AG04449 (cell line): ENCODE measurements around the gene ST6GALNAC6.

Experiments
- CTCF ChIA-PET: fragments of 350-600 bp; formaldehyde crosslinking; extraction: SDS; loops from one replicate; lab custom pipeline; 2021; ENCODE audit warnings: antibody characterized with exemption; lab: Yijun Ruan, JAX
- POLR2A ChIA-PET: fragments of 400-600, 350-600 bp; formaldehyde crosslinking; extraction: SDS; loops from one replicate; lab custom pipeline; 2020; ENCODE audit warnings: antibody characterized with exemption, inconsistent platforms; lab: Yijun Ruan, JAX
- DNase-seq: peaks from one replicate; pipeline ENCODE4 v3.0.0-alpha.2; 2010; ENCODE audit warnings: low read depth, low spot score
- H3K4me3 ChIP-seq: 2 replicates; pipeline ENCODE4 v1.5.1; 2011; ENCODE audit warnings: low read depth, mild to moderate bottlenecking, control low read depth, low read length
- CTCF ChIP-seq: IDR thresholded peaks from one replicate; pipeline ENCODE4 v1.5.1; 2011; ENCODE audit warnings: mild to moderate bottlenecking, moderate library complexity, low read length, control low read depth, inconsistent platforms; ENCODE audit not compliant: insufficient read depth; ENCODE audit errors: missing control alignments

ST6GALNAC6 gene

GRCh38 chr9:127867356-127868277 lies 31.8 kb downstream of the ST6GALNAC6 start:
- ChIA-PET CTCF (interaction anchor here (6.1 to 8.4 kb wide), 3 partner anchors 11 to 129 kb away, joined by 65 to 128 read pairs (median 115); partner anchors contain the start of genes ENG and TOR2A), POLR2A (no interaction called here)
- no peak for DNase-seq
- TF ChIP-seq CTCF: no peak
- no peak overlapping the region for H3K4me3 ChIP-seq

GRCh38 chr9:127866535-127866934 lies 32.9 kb downstream of the ST6GALNAC6 start:
- no peak for DNase-seq
- TF ChIP-seq CTCF: no peak
- ChIA-PET CTCF (interaction anchor here (6.1 to 8.4 kb wide), 2 partner anchors 10 to 128 kb away, joined by 115 to 128 read pairs; partner anchors contain the start of genes ENG and TOR2A), POLR2A (no interaction called here)
- no peak overlapping the region for H3K4me3 ChIP-seq

GRCh38 chr9:127865645-127866464 lies 33.5 kb downstream of the ST6GALNAC6 start:
- no peak for DNase-seq
- no peak for TF ChIP-seq CTCF
- POLR2A ChIA-PET: no interaction called here
- CTCF ChIA-PET: interaction anchor here (1.1 kb wide), 1 partner anchor 8 kb away, joined by 3 read pairs; no protein-coding TSS in a partner anchor
- no peak overlapping the region for H3K4me3 ChIP-seq

GRCh38 chr9:127863191-127863621 lies 36.2 kb downstream of the ST6GALNAC6 start:
- no peak for TF ChIP-seq CTCF
- ChIA-PET POLR2A (interaction anchor here (1.1 kb wide), 1 partner anchor 25 kb away, joined by 4 read pairs; no protein-coding TSS in a partner anchor), CTCF (interaction anchor here (0.7 to 1.4 kb wide), 6 partner anchors 9 to 128 kb away, joined by 3 to 7 read pairs (median 4); partner anchors contain the start of genes ENG and TOR2A)
- DNase-seq: no peak
- no peak overlapping the region for H3K4me3 ChIP-seq

- no peak overlapping the region for H3K4me3 ChIP-seq
- DNase-seq: no peak
- ChIA-PET POLR2A (interaction anchor here (0.7 to 1.1 kb wide), 2 partner anchors 24 to 77 kb away, joined by 3 to 4 read pairs; partner anchors contain the start of gene CDK9), CTCF (interaction anchor here (0.7 to 10.3 kb wide), 6 partner anchors 7 to 127 kb away, joined by 3 to 128 read pairs (median 4); partner anchors contain the start of gene TOR2A)
- TF ChIP-seq CTCF: no peak
Measured at GRCh38 chr9:127862075-127863011, 37.1 kb downstream of the ST6GALNAC6 start.
